SH-SY5Y (cell line): ENCODE results near the gene TPST2.

ENCODE experiments used
- GATA2 ChIP-seq: IDR thresholded peaks from 2 replicates; pipeline ENCODE4 v1.6.1; 2011; ENCODE audit warnings: mild to moderate bottlenecking, low read depth, low read length
- GATA3 ChIP-seq: IDR thresholded peaks from 2 replicates; pipeline ENCODE4 v1.6.1; 2011; ENCODE audit warnings: low read depth, mild to moderate bottlenecking, low read length, moderate library complexity

DNA sequence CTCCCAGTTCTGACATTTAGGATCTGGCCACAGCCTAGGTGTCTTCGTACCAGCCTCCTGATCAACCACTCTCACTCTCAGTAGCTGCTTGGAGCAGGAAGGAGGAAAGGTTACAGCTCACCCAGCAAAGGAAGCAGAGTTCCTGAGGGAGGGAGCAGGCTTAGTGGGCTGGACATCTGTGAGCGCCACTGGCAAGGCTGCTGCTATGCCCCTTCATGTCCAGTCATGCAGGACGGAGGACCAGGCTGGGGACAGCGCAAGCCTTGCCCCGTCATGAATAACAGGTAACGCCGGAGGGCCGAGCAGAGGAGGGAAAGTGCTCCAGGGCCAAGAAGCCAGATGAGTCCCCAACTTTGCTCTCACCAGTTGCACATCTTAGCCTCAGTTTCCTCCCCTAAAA, 25.8 kb downstream of the TPST2 start:
- TF ChIP-seq GATA2 (no peak), GATA3 (no peak)
